CD4-positive, alpha-beta T cell (primary cell): ENCODE results near the gene ATP5MC3. TPM values are rescaled to one million over a fixed set of nuclear protein-coding genes. Genes with fewer than 3 reads are reported as not detected.

Source experiments
- ATAC-seq: fragments of 200-7000 bp; cut with Tn5 transposase; one replicate; pipeline ENCODE4 v1.10.0; 2022; ENCODE audit warnings: mild to moderate bottlenecking; ENCODE audit not compliant: poor library complexity
- CTCF ChIA-PET: fragments of 350-600 bp; sonication (Branson Sonifier 250); formaldehyde crosslinking; loops from one replicate; lab custom pipeline; 2021; ENCODE audit warnings: antibody characterized with exemption, inconsistent platforms; lab: Charles Lee
- POLR2A ChIA-PET: fragments of 350-600 bp; sonication (Branson Sonifier 250); formaldehyde crosslinking; loops from one replicate; lab custom pipeline; 2021; ENCODE audit warnings: antibody characterized with exemption, inconsistent platforms; lab: Charles Lee
- DNase-seq, 14 experiments: peaks; one replicate each; pipeline ENCODE4 v3.0.0-alpha.2; 2013 to 2020; ENCODE audit warnings: mixed read lengths in 2 of 14
- H3K27ac ChIP-seq, 2 donors: one replicate each; pipeline versions ENCODE4 v1.5.1 to v1.7.0; 2013; ENCODE audit warnings: low read length in 2 of 2, low read depth in 1 of 2, mild to moderate bottlenecking in 1 of 2
- H3K27me3 ChIP-seq, 2 experiments: 1 replicate in 1 of 2; 2 replicates in 1 of 2; pipeline versions ENCODE4 v1.6.1 to v1.7.0; 2013; ENCODE audit warnings: low read length in 2 of 2, control low read depth in 1 of 2, mild to moderate bottlenecking in 1 of 2, moderate library complexity in 1 of 2; ENCODE audit not compliant: insufficient read depth in 2 of 2, control insufficient read depth in 1 of 2
- H3K36me3 ChIP-seq: one replicate; pipeline ENCODE4 v1.6.1; 2013; ENCODE audit warnings: low read length, control low read depth; ENCODE audit not compliant: insufficient read depth
- H3K4me1 ChIP-seq: one replicate; pipeline ENCODE4 v1.6.1; 2013; ENCODE audit warnings: low read length, control low read depth; ENCODE audit not compliant: insufficient read depth
- H3K4me3 ChIP-seq: one replicate; pipeline ENCODE4 v1.5.1; 2013; ENCODE audit warnings: mild to moderate bottlenecking, low read length, moderate library complexity
- H3K9me3 ChIP-seq, 2 experiments: 1 replicate in 1 of 2; 2 replicates in 1 of 2; pipeline versions ENCODE4 v1.6.1 to v1.7.0; 2013; ENCODE audit warnings: low read length in 2 of 2, mild to moderate bottlenecking in 2 of 2, control low read depth in 1 of 2, moderate library complexity in 1 of 2; ENCODE audit not compliant: control insufficient read depth in 1 of 2, insufficient read depth in 1 of 2
- H3K27ac Mint-ChIP-seq: one replicate; pipeline ENCODE4 v1.8.0; 2020; ENCODE audit warnings: mixed read lengths
- H3K27me3 Mint-ChIP-seq: one replicate; pipeline ENCODE4 v1.8.0; 2021; ENCODE audit warnings: mixed read lengths
- H3K36me3 Mint-ChIP-seq: one replicate; pipeline ENCODE4 v1.8.0; 2021; ENCODE audit warnings: low read depth, mixed read lengths
- H3K4me1 Mint-ChIP-seq: one replicate; pipeline ENCODE4 v1.8.0; 2021; ENCODE audit warnings: low read depth, mixed read lengths
- H3K4me3 Mint-ChIP-seq: one replicate; pipeline ENCODE4 v1.8.0; 2020; ENCODE audit warnings: mild to moderate bottlenecking, mixed read lengths
- H3K9me3 Mint-ChIP-seq: one replicate; pipeline ENCODE4 v1.8.0; 2020; ENCODE audit warnings: mixed read lengths
- CTCF ChIP-seq: fragments of 200-600 bp; IDR thresholded peaks from one replicate; pipeline ENCODE4 v1.8.0; 2022; ENCODE audit warnings: antibody characterized with exemption, mild to moderate bottlenecking
- intact Hi-C, 2 experiments: fragments of 100-400 bp; cut with DNase I in 1 of 2; cut with micrococcal nuclease in 1 of 2; formaldehyde crosslinking; loops; one replicate each; pipeline versions ENCODE4 v1.15.1 to v1.9.0; 2023 to 2025; cut with DNase I, micrococcal nuclease
- total RNA-seq, 174 experiments: library from RNA in 2 of 174; stranded (reverse) in 2 of 174; gene quantifications; one replicate each; pipeline ENCODE4 v1.2.3 and lab custom pipeline; 2021 to 2026

ATP5MC3 gene
- total RNA-seq, 2 experiments from 2014 or later, result 79.5 to 81.6 TPM

GRCh38 chr2:175187378-175187777, 5.9 kb upstream of the ATP5MC3 start:
- POLR2A ChIA-PET, result no interaction called here
- H3K4me1 Mint-ChIP-seq, result peaks cover 2% of the 10 kb centered on the region
- no peaks in the 10 kb centered on the region for H3K9me3 Mint-ChIP-seq
- no peak overlapping the region for H3K4me3 ChIP-seq
- no peak overlapping the region for H3K27ac ChIP-seq
- H3K27me3 ChIP-seq, result peaks cover 0 to 6% of the 10 kb centered on the region in 2 experiments
- no peaks in the 10 kb centered on the region for H3K36me3 Mint-ChIP-seq
- TF ChIP-seq CTCF, result peak; percentile 27
- peak; percentile 69 for ATAC-seq
- intact Hi-C loops, result loop anchor here in 1 of 2 experiments (5.0 to 10.0 kb wide), 2 partner anchors 75 to 817 kb away; partner anchors contain the start of gene LNPK
- no peaks in the 10 kb centered on the region for H3K36me3 ChIP-seq
- no peaks in the 10 kb centered on the region for H3K9me3 ChIP-seq
- no peak overlapping the region for H3K4me3 Mint-ChIP-seq
- no peak overlapping the region for H3K27ac Mint-ChIP-seq
- H3K27me3 Mint-ChIP-seq, result peaks cover 35% of the 10 kb centered on the region
- no peaks in the 10 kb centered on the region for H3K4me1 ChIP-seq
- DNase-seq, result peak in 3 of 14 experiments; percentile 27 to 44 (median 39)
- CTCF ChIA-PET, result interaction anchor here (0.6 to 1.3 kb wide), 3 partner anchors 9 to 179 kb away, joined by 3 to 7 read pairs (median 3); no protein-coding TSS in a partner anchor

- ChIA-PET POLR2A (no interaction called here), CTCF (no interaction called here)
- peaks cover 0 to 4% of the 10 kb centered on the region in 2 experiments for H3K27me3 ChIP-seq
- Mint-ChIP-seq H3K9me3 (peaks cover 2% of the 10 kb centered on the region), H3K36me3 (peaks cover 30% of the 10 kb centered on the region), H3K27me3 (peaks cover 4% of the 10 kb centered on the region), H3K4me3 (no peak overlapping the region), H3K27ac (peak overlapping the region; percentile 36), H3K4me1 (peaks cover 29% of the 10 kb centered on the region)
- H3K27ac ChIP-seq, result no peak overlapping the region
- peaks cover 16% of the 10 kb centered on the region for H3K4me1 ChIP-seq
- H3K9me3 ChIP-seq, result no peaks in the 10 kb centered on the region
- TF ChIP-seq CTCF, result no peak
- H3K4me3 ChIP-seq, result no peak overlapping the region
- DNase-seq (no peak), ATAC-seq (no peak)
- H3K36me3 ChIP-seq, result peaks cover 11% of the 10 kb centered on the region
- intact Hi-C loops, result loop anchor here (5.0 to 10.0 kb wide), 2 partner anchors 71 to 821 kb away; partner anchors contain the start of gene LNPK (in 1 of the 2)
These were observed 2.2 kb upstream of the ATP5MC3 start for GRCh38 chr2:175183674-175184073.

- H3K4me3 Mint-ChIP-seq, result peak overlapping the region; percentile 96
- Histone ChIP-seq H3K27ac (peak overlapping the region; percentile 49 to 75), H3K36me3 (peaks cover 28% of the 10 kb centered on the region), H3K9me3 (no peaks in the 10 kb centered on the region), H3K4me3 (peak overlapping the region; percentile 73), H3K4me1 (peaks cover 16% of the 10 kb centered on the region), H3K27me3 (no peaks in the 10 kb centered on the region)
- CTCF ChIA-PET, result interaction anchor here (1.4 kb wide), 1 partner anchor 15 kb away, joined by 3 read pairs; no protein-coding TSS in a partner anchor
- no peak for TF ChIP-seq CTCF
- H3K27me3 Mint-ChIP-seq, result no peaks in the 10 kb centered on the region
- H3K27ac Mint-ChIP-seq, result peak overlapping the region; percentile 84
- DNase-seq (no peak), ATAC-seq (no peak)
- POLR2A ChIA-PET, result interaction anchor here (3.1 to 5.9 kb wide), 2 partner anchors 10 to 13 kb away, joined by 8 to 54 read pairs; partner anchors contain the start of gene ATF2
- intact Hi-C loops, result loop anchor here (1.0 to 10.0 kb wide), 3 partner anchors 14 to 823 kb away; partner anchors contain the start of genes ATF2 (in 1 of the 2) and LNPK (in 1 of the 2)
- H3K36me3 Mint-ChIP-seq, result peaks cover 48% of the 10 kb centered on the region
- peaks cover 35% of the 10 kb centered on the region for H3K4me1 Mint-ChIP-seq
- peaks cover 2% of the 10 kb centered on the region for H3K9me3 Mint-ChIP-seq
These were observed 383 bp upstream of the ATP5MC3 start for GRCh38 chr2:175181877-175182308.
